PFSK-1 (cell line): ENCODE data around the gene CSRP3.

Source experiments
- FOXP2 ChIP-seq: optimal IDR thresholded peaks from 2 replicates; pipeline ENCODE3; 2011; ENCODE audit warnings: borderline replicate concordance, control low read depth, inconsistent platforms; ENCODE audit not compliant: insufficient read depth; ENCODE audit errors: extremely low read length, extremely low read depth
- POLR2AphosphoS5 ChIP-seq: IDR thresholded peaks from 2 replicates; pipeline ENCODE4 v1.6.1; 2012; ENCODE audit warnings: low read depth, mild to moderate bottlenecking, control low read depth, low read length, moderate library complexity
- REST ChIP-seq, 2 experiments: IDR thresholded peaks; 2 replicates each; pipeline versions ENCODE4 v1.6.1 to v1.8.0; 2011 to 2012; ENCODE audit warnings: low read depth in 2 of 2, low read length in 2 of 2, control low read depth in 1 of 2, inconsistent platforms in 1 of 2, mild to moderate bottlenecking in 1 of 2, moderate library complexity in 1 of 2; ENCODE audit not compliant: insufficient read depth in 1 of 2
- SIN3A ChIP-seq: IDR thresholded peaks from 2 replicates; pipeline ENCODE4 v1.6.1; 2012; ENCODE audit warnings: mild to moderate bottlenecking, low read length, moderate library complexity, borderline replicate concordance; ENCODE audit not compliant: insufficient read depth
- TAF1 ChIP-seq: IDR thresholded peaks from 2 replicates; pipeline ENCODE4 v1.6.1; 2012; ENCODE audit warnings: low read length, control low read depth, borderline replicate concordance; ENCODE audit not compliant: insufficient read depth

CSRP3 gene

GRCh38 chr11:19193916-19194315 is 7.9 kb downstream of the CSRP3 start:
- TF ChIP-seq SIN3A (no peak), REST (IDR thresholded peaks at IDR 0.05; ENCODE audit: insufficient read depth in 1 of 2, low read depth in 2 of 2, low read length in 2 of 2) (no peak), FOXP2 (no peak), TAF1 (no peak), POLR2AphosphoS5 (no peak)

DNA sequence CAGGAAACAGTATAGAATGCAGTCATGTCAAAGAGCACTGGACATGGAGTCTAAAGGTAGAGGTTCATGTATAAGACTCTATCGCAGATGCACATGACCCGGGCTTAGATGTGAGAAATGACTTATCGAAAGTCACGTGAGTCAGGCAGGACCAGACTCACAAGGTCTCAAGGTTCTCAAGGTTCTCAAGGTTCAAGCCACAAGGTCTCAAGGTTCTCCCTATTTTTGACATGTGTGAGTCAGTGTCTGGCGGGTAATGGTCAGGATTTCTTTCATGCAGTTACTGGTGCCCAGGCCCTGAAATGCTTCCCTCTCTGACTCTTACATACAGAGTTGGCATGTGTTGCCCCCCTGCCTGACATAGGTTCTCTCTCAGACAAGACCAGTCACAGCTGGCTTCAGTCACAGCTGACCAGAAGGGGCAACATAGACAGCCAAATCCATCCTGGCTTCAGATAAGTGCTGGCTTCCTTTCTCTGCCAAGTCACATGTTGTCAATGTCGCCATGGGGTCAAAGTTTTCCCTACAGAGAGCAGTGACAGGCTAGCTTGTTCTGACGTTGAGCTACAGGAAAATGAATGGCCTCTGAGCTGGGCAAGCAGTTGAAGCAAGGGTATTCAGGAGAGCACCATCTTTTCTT is 10.1 kb downstream of the CSRP3 start:
- TF ChIP-seq REST (IDR thresholded peaks at IDR 0.05; ENCODE audit: insufficient read depth in 1 of 2, low read depth in 2 of 2, low read length in 2 of 2) (no peak), TAF1 (no peak), POLR2AphosphoS5 (no peak), SIN3A (no peak), FOXP2 (no peak)

DNA sequence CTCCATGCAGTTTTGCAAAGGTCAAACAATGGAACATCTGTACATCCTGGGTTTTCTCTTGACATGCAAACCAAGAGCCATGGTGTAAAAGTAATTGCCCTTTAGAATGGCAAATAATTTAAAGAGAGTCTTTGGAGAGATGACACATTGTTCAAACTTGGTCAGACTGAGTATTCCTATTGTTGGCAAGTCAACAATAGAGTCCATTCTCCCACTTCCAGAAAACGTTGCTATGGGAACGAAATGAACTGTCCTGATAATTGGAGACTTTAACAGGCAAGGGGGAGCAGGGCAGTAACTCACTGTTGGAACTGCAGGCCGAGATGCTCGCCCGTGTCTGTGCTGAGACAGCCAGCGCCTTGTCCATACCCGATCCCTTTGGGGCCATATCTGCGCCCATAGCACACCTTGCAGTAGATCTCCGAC is 13.9 kb downstream of the CSRP3 start:
- no peak for TF ChIP-seq TAF1
- no peak for TF ChIP-seq FOXP2
- TF ChIP-seq REST (IDR thresholded peaks at IDR 0.05; ENCODE audit: insufficient read depth in 1 of 2, low read depth in 2 of 2, low read length in 2 of 2), result no peak
- no peak for TF ChIP-seq POLR2AphosphoS5
- TF ChIP-seq SIN3A, result no peak

GRCh38 chr11:19187114-19187832 is 14.5 kb downstream of the CSRP3 start:
- no peak for TF ChIP-seq FOXP2
- no peak for TF ChIP-seq TAF1
- no peak for TF ChIP-seq POLR2AphosphoS5

GRCh38 chr11:19185516-19186052 is 16.2 kb downstream of the CSRP3 start:
- TF ChIP-seq TAF1 (no peak), POLR2AphosphoS5 (no peak), FOXP2 (no peak), REST (IDR thresholded peaks at IDR 0.05; ENCODE audit: insufficient read depth in 1 of 2, low read depth in 2 of 2, low read length in 2 of 2) (no peak), SIN3A (no peak)
